ENCODE data around the gene TMEM208. TPM values are rescaled to one million over a fixed set of nuclear protein-coding genes. Genes with fewer than 3 reads are reported as not detected.

The TMEM208 gene
- polyA plus RNA-seq, 2 of the 4 experiments (the other 2 are of a cell fraction), result 73.5 to 114 TPM

GRCh38 chr16:67255553-67256221 is 28.8 kb downstream of the TMEM208 start:
- Histone ChIP-seq H3K4me2 (no peak overlapping the region), H3K4me1 (no peaks in the 10 kb centered on the region), H3K27ac (no peak overlapping the region), H3K9me3 (no peaks in the 10 kb centered on the region), H3K4me3 (no peak overlapping the region)
- TF ChIP-seq CBX8 (IDR thresholded peaks at IDR 0.05) (no peak), JUN (IDR thresholded peaks at IDR 0.05) (no peak), HDAC2 (IDR thresholded peaks at IDR 0.05) (no peak), ZC3H11A (IDR thresholded peaks at IDR 0.05) (no peak), EHF (CRISPR knock-in tag; IDR thresholded peaks at IDR 0.05) (no peak), CHD4 (IDR thresholded peaks at IDR 0.05; ENCODE audit: borderline replicate concordance) (no peak), HOXB5 (CRISPR knock-in tag; IDR thresholded peaks at IDR 0.05) (no peak), EHMT2 (IDR thresholded peaks at IDR 0.05; ENCODE audit: low read depth) (no peak), PHF8 (IDR thresholded peaks at IDR 0.05; ENCODE audit: borderline replicate concordance, low read depth) (no peak), TFCP2L1 (CRISPR knock-in tag; IDR thresholded peaks at IDR 0.05) (no peak), RCOR1 (IDR thresholded peaks at IDR 0.05; ENCODE audit: low read depth, low read length) (no peak), RFX5 (IDR thresholded peaks at IDR 0.05) (no peak), CBX2 (IDR thresholded peaks at IDR 0.05; ENCODE audit: borderline replicate concordance, low read depth) (no peak), SMC3 (IDR thresholded peaks at IDR 0.05) (no peak), ZSCAN20 (CRISPR knock-in tag; IDR thresholded peaks at IDR 0.05) (no peak)
- TF ChIP-seq, protein P1, sequence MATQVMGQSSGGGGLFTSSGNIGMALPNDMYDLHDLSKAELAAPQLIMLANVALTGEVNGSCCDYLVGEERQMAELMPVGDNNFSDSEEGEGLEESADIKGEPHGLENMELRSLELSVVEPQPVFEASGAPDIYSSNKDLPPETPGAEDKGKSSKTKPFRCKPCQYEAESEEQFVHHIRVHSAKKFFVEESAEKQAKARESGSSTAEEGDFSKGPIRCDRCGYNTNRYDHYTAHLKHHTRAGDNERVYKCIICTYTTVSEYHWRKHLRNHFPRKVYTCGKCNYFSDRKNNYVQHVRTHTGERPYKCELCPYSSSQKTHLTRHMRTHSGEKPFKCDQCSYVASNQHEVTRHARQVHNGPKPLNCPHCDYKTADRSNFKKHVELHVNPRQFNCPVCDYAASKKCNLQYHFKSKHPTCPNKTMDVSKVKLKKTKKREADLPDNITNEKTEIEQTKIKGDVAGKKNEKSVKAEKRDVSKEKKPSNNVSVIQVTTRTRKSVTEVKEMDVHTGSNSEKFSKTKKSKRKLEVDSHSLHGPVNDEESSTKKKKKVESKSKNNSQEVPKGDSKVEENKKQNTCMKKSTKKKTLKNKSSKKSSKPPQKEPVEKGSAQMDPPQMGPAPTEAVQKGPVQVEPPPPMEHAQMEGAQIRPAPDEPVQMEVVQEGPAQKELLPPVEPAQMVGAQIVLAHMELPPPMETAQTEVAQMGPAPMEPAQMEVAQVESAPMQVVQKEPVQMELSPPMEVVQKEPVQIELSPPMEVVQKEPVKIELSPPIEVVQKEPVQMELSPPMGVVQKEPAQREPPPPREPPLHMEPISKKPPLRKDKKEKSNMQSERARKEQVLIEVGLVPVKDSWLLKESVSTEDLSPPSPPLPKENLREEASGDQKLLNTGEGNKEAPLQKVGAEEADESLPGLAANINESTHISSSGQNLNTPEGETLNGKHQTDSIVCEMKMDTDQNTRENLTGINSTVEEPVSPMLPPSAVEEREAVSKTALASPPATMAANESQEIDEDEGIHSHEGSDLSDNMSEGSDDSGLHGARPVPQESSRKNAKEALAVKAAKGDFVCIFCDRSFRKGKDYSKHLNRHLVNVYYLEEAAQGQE (IDR thresholded peaks at IDR 0.05), result no peak
- TF ChIP-seq, protein P2, sequence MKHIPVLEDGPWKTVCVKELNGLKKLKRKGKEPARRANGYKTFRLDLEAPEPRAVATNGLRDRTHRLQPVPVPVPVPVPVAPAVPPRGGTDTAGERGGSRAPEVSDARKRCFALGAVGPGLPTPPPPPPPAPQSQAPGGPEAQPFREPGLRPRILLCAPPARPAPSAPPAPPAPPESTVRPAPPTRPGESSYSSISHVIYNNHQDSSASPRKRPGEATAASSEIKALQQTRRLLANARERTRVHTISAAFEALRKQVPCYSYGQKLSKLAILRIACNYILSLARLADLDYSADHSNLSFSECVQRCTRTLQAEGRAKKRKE (CRISPR knock-in tag; IDR thresholded peaks at IDR 0.05; ENCODE audit: low read depth), result no peak
- TF ChIP-seq, protein P3, sequence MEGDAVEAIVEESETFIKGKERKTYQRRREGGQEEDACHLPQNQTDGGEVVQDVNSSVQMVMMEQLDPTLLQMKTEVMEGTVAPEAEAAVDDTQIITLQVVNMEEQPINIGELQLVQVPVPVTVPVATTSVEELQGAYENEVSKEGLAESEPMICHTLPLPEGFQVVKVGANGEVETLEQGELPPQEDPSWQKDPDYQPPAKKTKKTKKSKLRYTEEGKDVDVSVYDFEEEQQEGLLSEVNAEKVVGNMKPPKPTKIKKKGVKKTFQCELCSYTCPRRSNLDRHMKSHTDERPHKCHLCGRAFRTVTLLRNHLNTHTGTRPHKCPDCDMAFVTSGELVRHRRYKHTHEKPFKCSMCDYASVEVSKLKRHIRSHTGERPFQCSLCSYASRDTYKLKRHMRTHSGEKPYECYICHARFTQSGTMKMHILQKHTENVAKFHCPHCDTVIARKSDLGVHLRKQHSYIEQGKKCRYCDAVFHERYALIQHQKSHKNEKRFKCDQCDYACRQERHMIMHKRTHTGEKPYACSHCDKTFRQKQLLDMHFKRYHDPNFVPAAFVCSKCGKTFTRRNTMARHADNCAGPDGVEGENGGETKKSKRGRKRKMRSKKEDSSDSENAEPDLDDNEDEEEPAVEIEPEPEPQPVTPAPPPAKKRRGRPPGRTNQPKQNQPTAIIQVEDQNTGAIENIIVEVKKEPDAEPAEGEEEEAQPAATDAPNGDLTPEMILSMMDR (IDR thresholded peaks at IDR 0.05), result no peak
- TF ChIP-seq, protein P4, sequence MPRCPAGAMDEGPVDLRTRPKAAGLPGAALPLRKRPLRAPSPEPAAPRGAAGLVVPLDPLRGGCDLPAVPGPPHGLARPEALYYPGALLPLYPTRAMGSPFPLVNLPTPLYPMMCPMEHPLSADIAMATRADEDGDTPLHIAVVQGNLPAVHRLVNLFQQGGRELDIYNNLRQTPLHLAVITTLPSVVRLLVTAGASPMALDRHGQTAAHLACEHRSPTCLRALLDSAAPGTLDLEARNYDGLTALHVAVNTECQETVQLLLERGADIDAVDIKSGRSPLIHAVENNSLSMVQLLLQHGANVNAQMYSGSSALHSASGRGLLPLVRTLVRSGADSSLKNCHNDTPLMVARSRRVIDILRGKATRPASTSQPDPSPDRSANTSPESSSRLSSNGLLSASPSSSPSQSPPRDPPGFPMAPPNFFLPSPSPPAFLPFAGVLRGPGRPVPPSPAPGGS (IDR thresholded peaks at IDR 0.05), result no peak
- CTCF ChIA-PET, result interaction anchor here (0.8 to 2.4 kb wide), 5 partner anchors 8 to 60 kb away, joined by 3 to 9 read pairs (median 4); no protein-coding TSS in a partner anchor
- ATAC-seq (no peak), FAIRE-seq (no peak), DNase-seq (ENCODE audit: low read depth in 1 of 2, low spot score in 1 of 2) (no peak)
- WGBS (ENCODE audit: missing lambda C conversion rate), result 89% methylated on average over 17 of the region's 17 CpGs
- POLR2A ChIA-PET, result no interaction called here

Data from A549 (cell line).